K562 (cell line): Measurements from ENCODE around the gene KDM2B. TPM values are rescaled to one million over a fixed set of nuclear protein-coding genes. Genes with fewer than 3 reads are reported as not detected.

Experiments
- BDP1 ChIP-seq: IDR thresholded peaks from 3 replicates; pipeline ENCODE4 v1.6.1; 2011; ENCODE audit not compliant: insufficient read length, insufficient read depth
- DACH1 ChIP-seq: fragments of 450-650 bp; IDR thresholded peaks from 2 replicates; pipeline ENCODE4 v1.6.1; 2018; ENCODE audit not compliant: partially characterized antibody
- HDAC3 ChIP-seq: fragments of 450-650 bp; IDR thresholded peaks from 2 replicates; pipeline ENCODE4 v1.6.1; 2018; ENCODE audit warnings: borderline replicate concordance, mild to moderate bottlenecking, moderate library complexity; ENCODE audit not compliant: partially characterized antibody
- KHSRP ChIP-seq: fragments of 450-650 bp; IDR thresholded peaks from 2 replicates; pipeline ENCODE4 v1.6.1; 2017
- MYC ChIP-seq, 2 experiments: fragments of 250-450 bp in 1 of 2; sonication (Bioruptor Pico) in 1 of 2; IDR thresholded peaks; 2 replicates each; pipeline versions ENCODE4 v1.5.1 to v1.6.1; 2012 to 2021; ENCODE audit warnings: low read depth in 2 of 2, borderline replicate concordance in 1 of 2, improper control_type of control experiment in 1 of 2, low read length in 1 of 2, mild to moderate bottlenecking in 1 of 2, moderate library complexity in 1 of 2
- NFATC3 ChIP-seq: fragments of 450-650 bp; IDR thresholded peaks from 2 replicates; pipeline ENCODE4 v1.6.1; 2017; ENCODE audit warnings: mild to moderate bottlenecking
- POLR2AphosphoS2 ChIP-seq: IDR thresholded peaks from 2 replicates; pipeline ENCODE4 v1.6.1; 2012; ENCODE audit warnings: low read length, improper control_type of control experiment
- RBBP5 ChIP-seq: fragments of 200-600 bp; sonication (generic); IDR thresholded peaks from 2 replicates; pipeline ENCODE4 v1.6.1; 2012; ENCODE audit warnings: borderline replicate concordance, mild to moderate bottlenecking, low read length, control low read depth, inconsistent platforms; ENCODE audit not compliant: insufficient read depth, poor library complexity, severe bottlenecking
- RBFOX2 ChIP-seq: fragments of 200-400 bp; formaldehyde crosslinking; IDR thresholded peaks from 2 replicates; pipeline ENCODE4 v1.6.1; 2017; ENCODE audit warnings: low read depth, mild to moderate bottlenecking, low read length, moderate library complexity
- RBM17 ChIP-seq: fragments of 200-400 bp; formaldehyde crosslinking; IDR thresholded peaks from 2 replicates; pipeline ENCODE4 v1.6.1; 2017; ENCODE audit warnings: low read depth, mild to moderate bottlenecking, low read length, borderline replicate concordance
- SREBF1 ChIP-seq: fragments of 150-350 bp; IDR thresholded peaks from 2 replicates; pipeline ENCODE4 v1.6.1; 2014; ENCODE audit warnings: antibody characterized with exemption, low read depth, low read length, borderline replicate concordance
- SUPT5H ChIP-seq: fragments of 450-650 bp; IDR thresholded peaks from 2 replicates; pipeline ENCODE4 v1.6.1; 2016
- TEAD2 ChIP-seq: fragments of 450-650 bp; IDR thresholded peaks from 2 replicates; pipeline ENCODE4 v1.6.1; 2016; ENCODE audit warnings: missing genetic modification characterization, control low read depth, missing compliant biosample characterization
- ZBTB7A ChIP-seq: IDR thresholded peaks from 2 replicates; pipeline ENCODE4 v1.6.1; 2011; ENCODE audit warnings: low read depth, mild to moderate bottlenecking, low read length, moderate library complexity, borderline replicate concordance; ENCODE audit not compliant: control insufficient read depth
- ZNF184 ChIP-seq: sonication (generic); formaldehyde crosslinking; IDR thresholded peaks from 2 replicates; pipeline ENCODE4 v1.5.0; 2020; ENCODE audit warnings: missing genetic modification reagents
- ZNF311 ChIP-seq: fragments of 250-450 bp; sonication (Bioruptor Pico); IDR thresholded peaks from 2 replicates; pipeline ENCODE4 v1.4.0; 2020; ENCODE audit warnings: mild to moderate bottlenecking, moderate library complexity
- ZNF57 ChIP-seq: fragments of 450-650 bp; formaldehyde crosslinking; IDR thresholded peaks from 2 replicates; pipeline ENCODE4 v1.4.0; 2020; ENCODE audit warnings: mild to moderate bottlenecking, moderate library complexity
- polyA plus RNA-seq, 8 experiments: library from polyadenylated mRNA; depleted of rRNA in 4 of 8; stranded (reverse) in 5 of 8; unstranded in 3 of 8; fragments of >200 nt; fragmentation: Nextera tagmentation in 2 of 8; fragmentation: Illumina TruSeq in 1 of 8; extraction: Ambion mirVana in 2 of 8; extraction: Trizol in 1 of 8; gene quantifications; 2 replicates each; pipeline versions ENCODE4 v1.2.1 to v1.2.3, GENCODE V29; 2011 to 2014; ENCODE audit warnings: inconsistent platforms in 1 of 8, missing spikeins in 1 of 8
- total RNA-seq, 7 experiments: library from RNA; depleted of rRNA in 6 of 7; stranded (reverse); fragments of >200 nt in 6 of 7; fragmentation: Illumina TruSeq in 2 of 7; extraction: Trizol in 2 of 7; gene quantifications; 2 replicates each; pipeline versions ENCODE4 v1.2.1 to v1.2.3, GENCODE V29; 2011 to 2021; ENCODE audit warnings: low replicate concordance in 1 of 7
- TF ChIP-seq, protein P1 (sequence below): fragments of 450-650 bp; IDR thresholded peaks from 2 replicates; pipeline ENCODE4 v1.6.1; 2017; ENCODE audit warnings: mild to moderate bottlenecking, moderate library complexity
- TF ChIP-seq, protein P2 (sequence below): fragments of 250-450 bp; sonication (Bioruptor Pico); IDR thresholded peaks from 2 replicates; pipeline ENCODE4 v1.4.0; 2020; ENCODE audit warnings: mild to moderate bottlenecking, moderate library complexity
- TF ChIP-seq, protein P3 (sequence below): sonication (generic); formaldehyde crosslinking; IDR thresholded peaks from 2 replicates; pipeline ENCODE4 v1.8.0; 2022; ENCODE audit warnings: mild to moderate bottlenecking, missing genetic modification reagents

The KDM2B gene
- total and polyA plus RNA-seq, 9 of the 15 experiments (the other 6 are each of a cell fraction or from before 2014, with no cell fraction given): 7.4 to 50.5 (median 22.5) TPM

DNA sequence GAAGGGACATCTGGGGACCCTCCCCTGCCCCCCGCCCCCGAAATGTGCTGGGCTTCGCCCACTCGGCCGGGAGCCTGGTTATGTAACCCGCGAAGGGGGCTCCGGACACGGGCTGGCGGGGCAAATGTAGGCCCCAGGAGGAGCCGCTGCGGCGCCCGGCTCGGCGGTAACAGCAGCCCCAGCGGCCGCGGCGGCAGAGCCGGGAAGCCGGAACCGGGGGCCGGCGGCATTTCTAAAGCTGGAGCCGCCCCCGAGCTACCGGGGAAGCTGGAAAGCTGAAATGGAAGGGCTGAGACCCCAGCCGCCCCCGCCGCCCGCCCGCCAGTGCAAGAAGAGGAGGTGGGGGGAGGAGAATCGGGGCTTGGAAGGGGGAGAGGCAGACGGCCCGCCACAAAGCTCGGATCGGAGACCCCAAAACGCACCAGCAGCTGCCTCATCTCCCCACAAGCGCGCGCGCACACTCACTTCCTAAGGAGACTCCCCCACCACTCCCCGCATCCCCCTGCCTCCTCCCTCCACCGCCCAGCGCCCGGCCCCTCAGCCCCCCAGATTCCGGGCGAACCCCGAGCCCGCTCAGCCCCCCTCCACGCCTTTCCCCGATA is 1.5 kb downstream of the KDM2B start (continued):
- TF ChIP-seq, protein P1, sequence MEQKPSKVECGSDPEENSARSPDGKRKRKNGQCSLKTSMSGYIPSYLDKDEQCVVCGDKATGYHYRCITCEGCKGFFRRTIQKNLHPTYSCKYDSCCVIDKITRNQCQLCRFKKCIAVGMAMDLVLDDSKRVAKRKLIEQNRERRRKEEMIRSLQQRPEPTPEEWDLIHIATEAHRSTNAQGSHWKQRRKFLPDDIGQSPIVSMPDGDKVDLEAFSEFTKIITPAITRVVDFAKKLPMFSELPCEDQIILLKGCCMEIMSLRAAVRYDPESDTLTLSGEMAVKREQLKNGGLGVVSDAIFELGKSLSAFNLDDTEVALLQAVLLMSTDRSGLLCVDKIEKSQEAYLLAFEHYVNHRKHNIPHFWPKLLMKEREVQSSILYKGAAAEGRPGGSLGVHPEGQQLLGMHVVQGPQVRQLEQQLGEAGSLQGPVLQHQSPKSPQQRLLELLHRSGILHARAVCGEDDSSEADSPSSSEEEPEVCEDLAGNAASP: no peak
- TF ChIP-seq ZNF57: no peak
- no peak for TF ChIP-seq RBM17
- TF ChIP-seq, protein P2, sequence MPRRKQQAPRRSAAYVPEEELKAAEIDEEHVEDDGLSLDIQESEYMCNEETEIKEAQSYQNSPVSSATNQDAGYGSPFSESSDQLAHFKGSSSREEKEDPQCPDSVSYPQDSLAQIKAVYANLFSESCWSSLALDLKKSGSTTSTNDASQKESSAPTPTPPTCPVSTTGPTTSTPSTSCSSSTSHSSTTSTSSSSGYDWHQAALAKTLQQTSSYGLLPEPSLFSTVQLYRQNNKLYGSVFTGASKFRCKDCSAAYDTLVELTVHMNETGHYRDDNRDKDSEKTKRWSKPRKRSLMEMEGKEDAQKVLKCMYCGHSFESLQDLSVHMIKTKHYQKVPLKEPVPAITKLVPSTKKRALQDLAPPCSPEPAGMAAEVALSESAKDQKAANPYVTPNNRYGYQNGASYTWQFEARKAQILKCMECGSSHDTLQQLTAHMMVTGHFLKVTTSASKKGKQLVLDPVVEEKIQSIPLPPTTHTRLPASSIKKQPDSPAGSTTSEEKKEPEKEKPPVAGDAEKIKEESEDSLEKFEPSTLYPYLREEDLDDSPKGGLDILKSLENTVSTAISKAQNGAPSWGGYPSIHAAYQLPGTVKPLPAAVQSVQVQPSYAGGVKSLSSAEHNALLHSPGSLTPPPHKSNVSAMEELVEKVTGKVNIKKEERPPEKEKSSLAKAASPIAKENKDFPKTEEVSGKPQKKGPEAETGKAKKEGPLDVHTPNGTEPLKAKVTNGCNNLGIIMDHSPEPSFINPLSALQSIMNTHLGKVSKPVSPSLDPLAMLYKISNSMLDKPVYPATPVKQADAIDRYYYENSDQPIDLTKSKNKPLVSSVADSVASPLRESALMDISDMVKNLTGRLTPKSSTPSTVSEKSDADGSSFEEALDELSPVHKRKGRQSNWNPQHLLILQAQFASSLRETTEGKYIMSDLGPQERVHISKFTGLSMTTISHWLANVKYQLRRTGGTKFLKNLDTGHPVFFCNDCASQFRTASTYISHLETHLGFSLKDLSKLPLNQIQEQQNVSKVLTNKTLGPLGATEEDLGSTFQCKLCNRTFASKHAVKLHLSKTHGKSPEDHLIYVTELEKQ (CRISPR knock-in tag): no peak
- TF ChIP-seq TEAD2: no peak
- no peak for TF ChIP-seq MYC (IDR thresholded peaks at IDR 0.05; ENCODE audit: low read depth, low read length)
- TF ChIP-seq MYC (CRISPR knock-in tag; IDR thresholded peaks at IDR 0.05; ENCODE audit: borderline replicate concordance, low read depth): no peak
- no peak for TF ChIP-seq ZNF311 (CRISPR knock-in tag)
- TF ChIP-seq, protein P3, sequence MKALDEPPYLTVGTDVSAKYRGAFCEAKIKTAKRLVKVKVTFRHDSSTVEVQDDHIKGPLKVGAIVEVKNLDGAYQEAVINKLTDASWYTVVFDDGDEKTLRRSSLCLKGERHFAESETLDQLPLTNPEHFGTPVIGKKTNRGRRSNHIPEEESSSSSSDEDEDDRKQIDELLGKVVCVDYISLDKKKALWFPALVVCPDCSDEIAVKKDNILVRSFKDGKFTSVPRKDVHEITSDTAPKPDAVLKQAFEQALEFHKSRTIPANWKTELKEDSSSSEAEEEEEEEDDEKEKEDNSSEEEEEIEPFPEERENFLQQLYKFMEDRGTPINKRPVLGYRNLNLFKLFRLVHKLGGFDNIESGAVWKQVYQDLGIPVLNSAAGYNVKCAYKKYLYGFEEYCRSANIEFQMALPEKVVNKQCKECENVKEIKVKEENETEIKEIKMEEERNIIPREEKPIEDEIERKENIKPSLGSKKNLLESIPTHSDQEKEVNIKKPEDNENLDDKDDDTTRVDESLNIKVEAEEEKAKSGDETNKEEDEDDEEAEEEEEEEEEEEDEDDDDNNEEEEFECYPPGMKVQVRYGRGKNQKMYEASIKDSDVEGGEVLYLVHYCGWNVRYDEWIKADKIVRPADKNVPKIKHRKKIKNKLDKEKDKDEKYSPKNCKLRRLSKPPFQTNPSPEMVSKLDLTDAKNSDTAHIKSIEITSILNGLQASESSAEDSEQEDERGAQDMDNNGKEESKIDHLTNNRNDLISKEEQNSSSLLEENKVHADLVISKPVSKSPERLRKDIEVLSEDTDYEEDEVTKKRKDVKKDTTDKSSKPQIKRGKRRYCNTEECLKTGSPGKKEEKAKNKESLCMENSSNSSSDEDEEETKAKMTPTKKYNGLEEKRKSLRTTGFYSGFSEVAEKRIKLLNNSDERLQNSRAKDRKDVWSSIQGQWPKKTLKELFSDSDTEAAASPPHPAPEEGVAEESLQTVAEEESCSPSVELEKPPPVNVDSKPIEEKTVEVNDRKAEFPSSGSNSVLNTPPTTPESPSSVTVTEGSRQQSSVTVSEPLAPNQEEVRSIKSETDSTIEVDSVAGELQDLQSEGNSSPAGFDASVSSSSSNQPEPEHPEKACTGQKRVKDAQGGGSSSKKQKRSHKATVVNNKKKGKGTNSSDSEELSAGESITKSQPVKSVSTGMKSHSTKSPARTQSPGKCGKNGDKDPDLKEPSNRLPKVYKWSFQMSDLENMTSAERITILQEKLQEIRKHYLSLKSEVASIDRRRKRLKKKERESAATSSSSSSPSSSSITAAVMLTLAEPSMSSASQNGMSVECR: no peak
- TF ChIP-seq RBBP5: peak; percentile 52
- TF ChIP-seq ZNF184 (CRISPR knock-in tag): no peak
- no peak for TF ChIP-seq SREBF1
- no peak for TF ChIP-seq BDP1
- no peak for TF ChIP-seq HDAC3
- no peak for TF ChIP-seq POLR2AphosphoS2
- TF ChIP-seq SUPT5H: peak; percentile 10; the same call in 1 of the 2 replicates
- TF ChIP-seq NFATC3: no peak
- TF ChIP-seq KHSRP: no peak
- peak; percentile 64 for TF ChIP-seq RBFOX2
- TF ChIP-seq ZBTB7A: peak; percentile 59; the same call in 1 of the 2 replicates
- TF ChIP-seq DACH1: no peak
